IPS-NIHi11 (cell line): ENCODE measurements around the gene ALOXE3.

Source experiments
- DNase-seq: peaks from one replicate; pipeline ENCODE4 v3.0.0; 2012; ENCODE audit warnings: mixed read lengths, low spot score

The ALOXE3 gene

GRCh38 chr17:8141741-8142140 is 23.4 kb upstream of the ALOXE3 start:
- DNase-seq = no peak

GRCh38 chr17:8141045-8141444 is 22.7 kb upstream of the ALOXE3 start:
- no peak for DNase-seq

GRCh38 chr17:8140065-8141029 is 22.0 kb upstream of the ALOXE3 start:
- DNase-seq = no peak

- DNase-seq = peak; percentile 87
These were observed 20.5 kb upstream of the ALOXE3 start for GRCh38 chr17:8138672-8139371.

GRCh38 chr17:8138374-8138671 is 20.0 kb upstream of the ALOXE3 start:
- no peak for DNase-seq

GRCh38 chr17:8137645-8138373 is 19.5 kb upstream of the ALOXE3 start:
- DNase-seq = no peak

- DNase-seq = no peak
These were observed 15.6 kb upstream of the ALOXE3 start for GRCh38 chr17:8133941-8134340.

GRCh38 chr17:8133399-8133798 is 15.1 kb upstream of the ALOXE3 start:
- DNase-seq = peak; percentile 34

GRCh38 chr17:8131844-8132441 is 13.6 kb upstream of the ALOXE3 start:
- DNase-seq = no peak

GRCh38 chr17:8128125-8128784 is 9.9 kb upstream of the ALOXE3 start:
- no peak for DNase-seq

- DNase-seq = peak; percentile 59
These were observed 8.3 kb upstream of the ALOXE3 start for GRCh38 chr17:8126491-8127066.

GRCh38 chr17:8125947-8126490 is 7.7 kb upstream of the ALOXE3 start:
- DNase-seq = no peak

GRCh38 chr17:8125154-8125946 is 7.0 kb upstream of the ALOXE3 start:
- peak; percentile 62 for DNase-seq

- no peak for DNase-seq
These were observed 6.2 kb upstream of the ALOXE3 start for GRCh38 chr17:8124350-8125153.

- DNase-seq = peak; percentile 54
These were observed 5.5 kb upstream of the ALOXE3 start, which contains the start of gene HES7 for GRCh38 chr17:8123695-8124349. HES7 (minus strand) TSS chr17:8124106; CDS start chr17:8124084, 22 bp downstream.

- DNase-seq = no peak
These were observed 4.8 kb upstream of the ALOXE3 start for GRCh38 chr17:8122924-8123694.

GRCh38 chr17:8122422-8122923 is 4.2 kb upstream of the ALOXE3 start:
- DNase-seq = no peak
